Peyer's patch (tissue), 4 donors: ENCODE measurements around the gene PTPN5.

ENCODE experiments used
- POLR2A ChIP-seq, 2 donors: fragments of 450-650 bp; IDR thresholded peaks; one replicate each; pipeline ENCODE4 v1.5.1; 2017; ENCODE audit warnings: antibody characterized with exemption in 2 of 2, mild to moderate bottlenecking in 2 of 2, moderate library complexity in 2 of 2
- TF ChIP-seq, protein P1 (sequence below), 6 experiments: fragments of 450-650 bp in 4 of 6; fragments of 200-600 bp in 2 of 6; sonication (generic) in 1 of 6; IDR thresholded peaks; one replicate each; pipeline ENCODE4 v1.5.1; 2017 to 2019; ENCODE audit warnings: antibody characterized with exemption in 6 of 6, mild to moderate bottlenecking in 3 of 6, moderate library complexity in 1 of 6

- TF ChIP-seq, protein P1, sequence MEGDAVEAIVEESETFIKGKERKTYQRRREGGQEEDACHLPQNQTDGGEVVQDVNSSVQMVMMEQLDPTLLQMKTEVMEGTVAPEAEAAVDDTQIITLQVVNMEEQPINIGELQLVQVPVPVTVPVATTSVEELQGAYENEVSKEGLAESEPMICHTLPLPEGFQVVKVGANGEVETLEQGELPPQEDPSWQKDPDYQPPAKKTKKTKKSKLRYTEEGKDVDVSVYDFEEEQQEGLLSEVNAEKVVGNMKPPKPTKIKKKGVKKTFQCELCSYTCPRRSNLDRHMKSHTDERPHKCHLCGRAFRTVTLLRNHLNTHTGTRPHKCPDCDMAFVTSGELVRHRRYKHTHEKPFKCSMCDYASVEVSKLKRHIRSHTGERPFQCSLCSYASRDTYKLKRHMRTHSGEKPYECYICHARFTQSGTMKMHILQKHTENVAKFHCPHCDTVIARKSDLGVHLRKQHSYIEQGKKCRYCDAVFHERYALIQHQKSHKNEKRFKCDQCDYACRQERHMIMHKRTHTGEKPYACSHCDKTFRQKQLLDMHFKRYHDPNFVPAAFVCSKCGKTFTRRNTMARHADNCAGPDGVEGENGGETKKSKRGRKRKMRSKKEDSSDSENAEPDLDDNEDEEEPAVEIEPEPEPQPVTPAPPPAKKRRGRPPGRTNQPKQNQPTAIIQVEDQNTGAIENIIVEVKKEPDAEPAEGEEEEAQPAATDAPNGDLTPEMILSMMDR (IDR thresholded peaks at IDR 0.05), result no peak
- no peak for TF ChIP-seq POLR2A (IDR thresholded peaks at IDR 0.05)
Observed at GRCh38 chr11:18773104-18773503, 18.5 kb downstream of the PTPN5 start.
